CD1c-positive myeloid dendritic cell (primary cell): ENCODE results near the gene SCN9A.

Source experiments
- DNase-seq: peaks from one replicate; pipeline ENCODE4 v3.0.0-alpha.2; 2016; ENCODE audit errors: extremely low spot score

Gene SCN9A

DNA sequence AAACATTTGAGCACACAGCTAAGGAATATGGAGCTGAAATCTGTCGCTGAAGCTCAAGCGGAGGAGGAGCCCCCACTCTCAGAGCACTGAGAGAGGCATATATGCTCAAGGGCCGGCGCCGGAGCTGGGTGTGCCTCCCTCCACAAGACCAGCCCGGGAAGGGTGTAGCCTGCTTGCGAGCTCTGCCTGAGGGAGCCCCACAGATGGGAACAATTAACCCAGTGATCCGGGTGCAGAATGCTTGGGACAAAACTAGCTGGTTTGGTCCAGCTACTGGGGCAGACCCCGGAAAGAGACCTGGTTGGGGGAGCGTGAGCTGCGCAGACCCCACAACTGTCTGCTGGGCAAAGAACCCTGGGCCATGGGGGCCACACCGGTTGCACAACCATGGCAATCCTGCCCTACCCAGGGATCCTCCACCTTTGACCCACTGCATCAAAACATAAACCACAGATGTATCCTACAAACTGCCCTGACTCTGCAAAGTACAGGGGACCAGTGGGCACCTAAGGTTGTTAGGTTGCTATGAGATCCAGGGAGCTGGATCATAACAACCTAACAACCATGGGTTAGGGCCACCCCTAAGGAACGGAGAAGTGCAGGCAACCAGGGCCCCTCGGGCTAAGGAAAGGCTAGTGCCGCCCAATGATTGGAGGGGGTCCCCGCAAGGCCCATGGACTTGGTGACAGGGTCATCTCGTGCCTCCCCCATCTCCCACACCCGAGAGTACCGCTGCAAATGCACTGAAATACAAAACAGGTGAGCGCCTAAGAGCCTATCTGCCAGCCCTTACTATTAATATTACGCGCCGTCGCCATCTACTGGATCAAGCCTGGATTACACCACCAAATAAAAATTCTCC lies 194.6 kb downstream of the SCN9A start:
- peak; percentile 24 for DNase-seq

- DNase-seq: no peak
Measured at GRCh38 chr2:166179201-166179600, 196.5 kb downstream of the SCN9A start.

- no peak for DNase-seq
Measured at GRCh38 chr2:166173263-166173662, 202.5 kb downstream of the SCN9A start.

GRCh38 chr2:166171216-166171615 lies 204.5 kb downstream of the SCN9A start:
- no peak for DNase-seq

DNA sequence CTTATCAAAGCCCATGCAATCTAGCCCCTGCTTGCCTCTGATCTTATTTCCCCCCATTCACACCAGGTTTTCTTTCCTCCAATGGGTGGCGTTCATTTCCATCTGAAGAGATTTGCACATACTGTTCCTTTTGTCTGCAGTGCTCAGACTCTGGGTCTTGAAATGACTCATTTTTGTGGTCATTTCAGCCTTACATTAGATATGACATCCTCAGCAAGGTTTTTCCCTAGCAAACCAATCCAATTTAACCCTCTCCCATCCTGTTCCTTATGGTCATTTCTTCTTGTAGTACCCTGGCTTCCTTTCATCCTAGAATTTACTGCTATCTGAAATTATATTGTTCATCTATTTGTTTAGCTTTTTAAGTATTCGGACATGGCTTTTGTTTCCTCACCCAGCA lies 205.4 kb downstream of the SCN9A start:
- no peak for DNase-seq

GRCh38 chr2:166167449-166167848 lies 208.3 kb downstream of the SCN9A start:
- no peak for DNase-seq

DNA sequence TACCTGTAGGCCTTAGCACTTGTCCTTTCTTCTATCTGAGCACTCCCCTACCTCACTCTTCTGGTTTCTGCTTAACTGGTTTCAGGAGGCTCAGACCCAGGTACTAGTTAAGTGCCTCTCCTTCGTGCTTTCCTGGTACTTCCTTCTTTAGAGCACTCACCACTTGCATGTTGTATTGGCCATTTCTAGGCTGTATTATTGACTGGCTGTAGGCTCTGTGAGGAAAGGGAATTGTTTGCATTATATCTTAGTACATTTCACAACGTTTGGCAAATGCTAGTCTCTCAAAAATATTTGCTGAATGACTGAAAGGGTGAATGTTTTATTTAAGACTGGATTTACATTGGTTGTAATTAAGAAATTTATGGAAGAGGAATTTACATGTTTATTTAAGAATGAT lies 212.0 kb downstream of the SCN9A start:
- no peak for DNase-seq

DNA sequence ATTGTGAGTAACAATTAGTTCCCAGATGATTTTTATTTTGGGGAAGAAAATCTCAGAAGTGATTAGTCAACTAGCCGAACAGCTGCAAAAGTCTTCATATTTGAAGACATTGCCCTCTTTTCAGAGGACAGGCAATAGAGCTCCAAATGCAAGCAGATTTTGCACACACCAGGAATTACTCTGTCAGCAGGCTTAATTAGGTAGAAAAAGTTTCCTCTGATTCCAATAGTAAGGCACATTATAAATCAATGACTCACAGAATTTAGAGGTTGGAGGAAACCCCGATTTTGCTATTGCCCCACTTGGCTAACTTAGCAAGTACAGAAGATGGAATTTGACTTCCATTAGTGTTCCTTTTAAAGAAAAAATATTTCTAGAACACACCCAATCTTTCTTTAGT lies 217.2 kb downstream of the SCN9A start:
- no peak for DNase-seq

- DNase-seq: no peak
Measured at GRCh38 chr2:166157578-166157977, 218.2 kb downstream of the SCN9A start.

GRCh38 chr2:166156985-166157490 lies 218.7 kb downstream of the SCN9A start:
- no peak for DNase-seq

DNA sequence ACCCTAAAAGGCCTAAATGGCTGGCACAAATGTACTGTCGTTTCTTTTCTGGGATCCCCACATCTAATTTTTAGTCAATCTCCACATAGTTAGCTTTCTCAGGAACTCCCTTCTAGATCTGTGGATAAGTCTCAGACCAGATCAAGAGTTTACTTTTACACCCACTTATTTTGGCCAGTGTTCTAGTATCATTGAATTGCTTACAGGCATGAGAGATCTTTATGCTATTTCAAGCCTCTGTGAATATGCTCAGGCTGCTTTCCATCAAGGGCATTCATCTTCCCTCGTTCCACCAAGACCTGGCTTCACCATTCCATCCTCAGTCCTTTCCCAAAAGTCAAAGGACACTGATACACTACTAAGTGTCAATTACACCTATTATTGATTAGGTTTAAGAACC lies 220.2 kb downstream of the SCN9A start:
- DNase-seq: no peak

DNA sequence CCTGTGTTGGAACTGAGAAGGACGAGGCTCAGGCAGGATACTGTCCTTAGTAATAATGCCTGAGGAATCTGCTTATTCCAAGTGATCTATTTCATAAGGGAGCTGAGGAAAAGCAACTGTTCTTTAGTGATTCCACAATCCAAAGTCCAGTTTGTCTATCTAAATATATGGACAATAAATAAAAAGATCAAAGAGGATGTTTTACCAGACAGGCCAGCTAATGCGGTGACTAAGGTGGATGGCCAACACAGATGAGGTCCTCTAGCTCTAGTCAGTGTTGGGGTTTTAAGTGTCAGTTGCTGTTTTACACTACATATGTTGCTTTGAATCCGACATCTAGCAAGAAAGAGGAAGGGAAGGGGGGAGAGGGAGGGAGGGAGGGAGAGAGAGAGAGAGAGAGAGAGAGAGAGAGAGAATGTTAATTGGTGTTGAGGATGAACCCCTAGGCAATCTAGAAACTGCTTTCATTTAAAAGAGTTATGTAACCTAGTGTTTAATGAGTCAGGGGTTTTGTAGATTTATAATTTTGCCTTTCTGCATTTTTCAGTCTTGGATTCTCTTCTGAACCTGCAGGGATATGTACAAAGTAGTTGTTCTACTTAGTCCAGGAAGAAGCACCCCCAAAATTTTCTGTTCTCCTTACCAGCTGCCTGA lies 220.9 kb downstream of the SCN9A start:
- DNase-seq: no peak

- no peak for DNase-seq
Measured at GRCh38 chr2:166152064-166152463, 223.7 kb downstream of the SCN9A start.

GRCh38 chr2:166148500-166149400 lies 227.0 kb downstream of the SCN9A start:
- no peak for DNase-seq

GRCh38 chr2:166147883-166148282 lies 227.9 kb downstream of the SCN9A start:
- no peak for DNase-seq
